PC-3 (cell line): Measurements from ENCODE around the gene HAGH.

Experiments used
- EZH2 ChIP-seq: fragments of 300-600 bp; sonication (generic); IDR thresholded peaks from one replicate; pipeline ENCODE4 v1.6.1; 2017; ENCODE audit warnings: antibody characterized with exemption, mild to moderate bottlenecking, low read length; ENCODE audit not compliant: unreplicated experiment
- TF ChIP-seq, protein P1 (sequence below): fragments of 300-600 bp; sonication (generic); conservative IDR thresholded peaks from 2 replicates; pipeline ENCODE4 v1.5.1; 2017; ENCODE audit warnings: antibody characterized with exemption, low read depth, mild to moderate bottlenecking, low read length

DNA sequence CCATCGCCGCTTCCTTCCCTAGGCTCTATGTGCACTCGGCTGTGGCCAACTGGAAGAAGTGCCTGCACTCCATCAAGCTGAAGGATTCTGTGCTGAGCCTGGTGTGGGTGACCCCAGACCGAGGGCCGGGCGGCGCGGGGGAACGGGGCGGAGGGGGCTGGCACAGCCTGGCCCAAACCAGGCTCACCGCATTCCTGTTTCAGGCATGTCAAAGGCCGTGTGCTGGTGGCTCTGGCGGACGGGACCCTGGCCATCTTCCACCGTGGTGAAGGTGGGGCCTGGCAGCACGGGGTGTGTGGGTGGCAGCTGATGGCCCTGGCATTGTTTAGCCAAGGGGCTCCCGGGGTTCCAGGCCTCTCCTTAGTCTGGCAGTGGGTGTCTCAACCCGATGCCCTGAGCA, 59.9 kb downstream of the HAGH start:
- TF ChIP-seq, protein P1, sequence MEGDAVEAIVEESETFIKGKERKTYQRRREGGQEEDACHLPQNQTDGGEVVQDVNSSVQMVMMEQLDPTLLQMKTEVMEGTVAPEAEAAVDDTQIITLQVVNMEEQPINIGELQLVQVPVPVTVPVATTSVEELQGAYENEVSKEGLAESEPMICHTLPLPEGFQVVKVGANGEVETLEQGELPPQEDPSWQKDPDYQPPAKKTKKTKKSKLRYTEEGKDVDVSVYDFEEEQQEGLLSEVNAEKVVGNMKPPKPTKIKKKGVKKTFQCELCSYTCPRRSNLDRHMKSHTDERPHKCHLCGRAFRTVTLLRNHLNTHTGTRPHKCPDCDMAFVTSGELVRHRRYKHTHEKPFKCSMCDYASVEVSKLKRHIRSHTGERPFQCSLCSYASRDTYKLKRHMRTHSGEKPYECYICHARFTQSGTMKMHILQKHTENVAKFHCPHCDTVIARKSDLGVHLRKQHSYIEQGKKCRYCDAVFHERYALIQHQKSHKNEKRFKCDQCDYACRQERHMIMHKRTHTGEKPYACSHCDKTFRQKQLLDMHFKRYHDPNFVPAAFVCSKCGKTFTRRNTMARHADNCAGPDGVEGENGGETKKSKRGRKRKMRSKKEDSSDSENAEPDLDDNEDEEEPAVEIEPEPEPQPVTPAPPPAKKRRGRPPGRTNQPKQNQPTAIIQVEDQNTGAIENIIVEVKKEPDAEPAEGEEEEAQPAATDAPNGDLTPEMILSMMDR = no peak
- no peak for TF ChIP-seq EZH2
